ENCODE measurements around the gene RRP1. TPM values are rescaled to one million over a fixed set of nuclear protein-coding genes. Genes with fewer than 3 reads are reported as not detected.

RRP1 gene
- total and polyA plus RNA-seq, 10 of the 15 experiments (the other 5 are each of a cell fraction or from before 2014, with no cell fraction given), result 0.34 to 70.8 (median 35.1) TPM

GRCh38 chr21:43775795-43776430 is 13.5 kb upstream of the RRP1 start, which contains the start of gene CSTB (continued):
- TF ChIP-seq NRF1 (conservative IDR thresholded peaks at IDR 0.05; ENCODE audit: low read depth, low read length) (no peak), ZNF622 (IDR thresholded peaks at IDR 0.05) (no peak), BCL11A (IDR thresholded peaks at IDR 0.05; ENCODE audit: low read depth, low read length) (no peak)

GRCh38 chr21:43777953-43778352 is 11.4 kb upstream of the RRP1 start:
- H3K36me3 ChIP-seq (ENCODE audit: control insufficient read depth in 2 of 2, insufficient read depth in 2 of 2, low read length in 1 of 2), result peaks cover 2 to 5% of the 10 kb centered on the region in 2 experiments; a peak in 2 of 4 replicates
- no peaks in the 10 kb centered on the region for H3K9me3 ChIP-seq (replicated peaks; ENCODE audit: control insufficient read depth, insufficient read depth, low read length)
- no TSS peak for BruUV-seq (replicated peaks)
- ATAC-seq, result no peak
- intact Hi-C loops (cut with micrococcal nuclease; ENCODE audit: unreplicated experiment) (loop anchor here (5.0 kb wide), 1 partner anchor 51 kb away; no protein-coding TSS in a partner anchor), in situ Hi-C loops (cut with MboI) (no loop called here)
- no peak for FAIRE-seq
- H3K4me1 ChIP-seq (ENCODE audit: control insufficient read depth, insufficient read depth, low read length), result peaks cover 9% of the 10 kb centered on the region
- 79% methylated on average over 5 of the region's 5 CpGs for WGBS (ENCODE audit: insufficient coverage, insufficient replicate concordance, low lambda C conversion rate, missing lambda C conversion rate)
- no peak overlapping the region for H3K27ac ChIP-seq (ENCODE audit: control insufficient read depth, insufficient read depth)
- no peak for DNase-seq (ENCODE audit: low read depth, low spot score)
- ChIA-PET CTCF (no interaction called here), RAD21 (ENCODE audit: unreplicated experiment) (no interaction called here), SMC1A (ENCODE audit: uncharacterized antibody, unreplicated experiment) (interaction anchor here (0.9 to 1.0 kb wide), 2 partner anchors 49 to 53 kb away, joined by 3 to 4 read pairs; no protein-coding TSS in a partner anchor), POLR2A (no interaction called here)
- H3K27me3 ChIP-seq (replicated peaks in 1 of 2; ENCODE audit: control insufficient read depth in 2 of 2, insufficient read depth in 2 of 2, low read length in 1 of 2), result no peaks in the 10 kb centered on the region
- no peaks in the 10 kb centered on the region for H4K20me1 ChIP-seq (ENCODE audit: control insufficient read depth, insufficient read depth)
- H2AFZ ChIP-seq (ENCODE audit: control insufficient read depth, low read depth, low read length), result no peak overlapping the region
- H3K79me2 ChIP-seq (ENCODE audit: control insufficient read depth, insufficient read depth, low read length), result peaks cover 10% of the 10 kb centered on the region
- H3K4me2 ChIP-seq (ENCODE audit: control insufficient read depth, insufficient read depth), result no peak overlapping the region
- H3K4me3 ChIP-seq, result no peak overlapping the region
- no peak overlapping the region for H3K9ac ChIP-seq (ENCODE audit: control insufficient read depth, insufficient read depth, low read length)
- TF ChIP-seq RFX5 (IDR thresholded peaks at IDR 0.05; ENCODE audit: low read depth, low read length), result no peak
- TF ChIP-seq MAX (IDR thresholded peaks at IDR 0.05; ENCODE audit: low read depth, low read length), result no peak
- no peak for TF ChIP-seq ZBED1 (IDR thresholded peaks at IDR 0.05; ENCODE audit: borderline replicate concordance)
- no peak for TF ChIP-seq CREM (IDR thresholded peaks at IDR 0.05; ENCODE audit: low read depth)
- no peak for TF ChIP-seq PBX3 (IDR thresholded peaks at IDR 0.05; ENCODE audit: insufficient replicate concordance, low read depth, low read length)
- no peak for TF ChIP-seq ZBTB33 (IDR thresholded peaks at IDR 0.05)
- TF ChIP-seq GATAD2B (conservative IDR thresholded peaks at IDR 0.05; ENCODE audit: low read depth), result no peak
- no peak for TF ChIP-seq SREBF1 (IDR thresholded peaks at IDR 0.05; ENCODE audit: low read length)
- no peak for TF ChIP-seq ASH2L (IDR thresholded peaks at IDR 0.05; ENCODE audit: borderline replicate concordance, low read depth)
- no peak for TF ChIP-seq CTCF (IDR thresholded peaks at IDR 0.05 in 2 of 3, conservative IDR thresholded peaks at IDR 0.05 in 1 of 3; ENCODE audit: control insufficient read depth in 2 of 3, extremely low read depth in 1 of 3, insufficient read depth in 1 of 3, low read depth in 3 of 3, low read length in 3 of 3)
- no peak for TF ChIP-seq NFYB (IDR thresholded peaks at IDR 0.05; ENCODE audit: insufficient read depth, low read depth, low read length)
- TF ChIP-seq EGR1 (IDR thresholded peaks at IDR 0.05; ENCODE audit: borderline replicate concordance in 1 of 2, low read depth in 2 of 2, low read length in 2 of 2), result no peak
- no peak for TF ChIP-seq TCF12 (IDR thresholded peaks at IDR 0.05; ENCODE audit: low read depth, low read length)
- no peak for TF ChIP-seq CBFB (IDR thresholded peaks at IDR 0.05; ENCODE audit: low read depth)
- no peak for TF ChIP-seq TCF7 (IDR thresholded peaks at IDR 0.05; ENCODE audit: borderline replicate concordance)
- no peak for TF ChIP-seq ZNF217 (IDR thresholded peaks at IDR 0.05)

Data from GM12878 (cell line).